Right hindlimb (tissue), 1 donor: ENCODE data around the gene PRDX5.

Experiments used
- DNase-seq: peaks from one replicate; pipeline ENCODE4 v3.0.0-alpha.2; 2018

Gene PRDX5

GRCh38 chr11:64349404-64349803 is 31.5 kb downstream of the PRDX5 start:
- no peak for DNase-seq

GRCh38 chr11:64351136-64351631 is 33.3 kb downstream of the PRDX5 start:
- DNase-seq: no peak

GRCh38 chr11:64352099-64352994 is 34.4 kb downstream of the PRDX5 start:
- no peak for DNase-seq

GRCh38 chr11:64352995-64353714 is 35.2 kb downstream of the PRDX5 start:
- DNase-seq: peak; percentile 56

- no peak for DNase-seq
These were observed 36.0 kb downstream of the PRDX5 start for GRCh38 chr11:64353715-64354506.

GRCh38 chr11:64355078-64355940 is 37.4 kb downstream of the PRDX5 start:
- peak; percentile 72 for DNase-seq

- DNase-seq: no peak
These were observed 38.8 kb downstream of the PRDX5 start for GRCh38 chr11:64356498-64357411.

- no peak for DNase-seq
These were observed 39.5 kb downstream of the PRDX5 start for GRCh38 chr11:64357446-64357845.

GRCh38 chr11:64357904-64358535 is 40.1 kb downstream of the PRDX5 start:
- no peak for DNase-seq

- DNase-seq: no peak
These were observed 40.6 kb downstream of the PRDX5 start for GRCh38 chr11:64358536-64358906.

- DNase-seq: peak; percentile 79
These were observed 41.2 kb downstream of the PRDX5 start, which contains the start of gene RPS6KA4 for GRCh38 chr11:64358907-64359711. Gene RPS6KA4 (plus strand): TSS chr11:64359162. CDS start chr11:64359236, 74 bp downstream.

GRCh38 chr11:64359712-64360445 is 42.0 kb downstream of the PRDX5 start:
- no peak for DNase-seq

- DNase-seq: no peak
These were observed 42.6 kb downstream of the PRDX5 start for GRCh38 chr11:64360448-64360921.

GRCh38 chr11:64361659-64362058 is 43.7 kb downstream of the PRDX5 start:
- DNase-seq: no peak

GRCh38 chr11:64362339-64362738 is 44.4 kb downstream of the PRDX5 start:
- no peak for DNase-seq

GRCh38 chr11:64364435-64364834 is 46.5 kb downstream of the PRDX5 start:
- no peak for DNase-seq

- no peak for DNase-seq
These were observed 47.0 kb downstream of the PRDX5 start for GRCh38 chr11:64364911-64365310.

- DNase-seq: no peak
These were observed 48.8 kb downstream of the PRDX5 start for GRCh38 chr11:64366751-64367150.
